Medulla oblongata (tissue), 1 donor: Measurements from ENCODE around the gene ARHGEF10L.

Source experiments
- DNase-seq: peaks from one replicate; pipeline ENCODE4 v3.0.0-alpha.2; 2015; ENCODE audit errors: extremely low spot score

The ARHGEF10L gene

GRCh38 chr1:17520473-17521319 lies 18.8 kb upstream of the ARHGEF10L start:
- no peak for DNase-seq

- no peak for DNase-seq
Measured at GRCh38 chr1:17521946-17522612, 17.4 kb upstream of the ARHGEF10L start.

GRCh38 chr1:17523321-17524041 lies 16.0 kb upstream of the ARHGEF10L start:
- no peak for DNase-seq

GRCh38 chr1:17524645-17525044 lies 14.9 kb upstream of the ARHGEF10L start:
- DNase-seq = no peak

- no peak for DNase-seq
Measured at GRCh38 chr1:17525996-17526686, 13.4 kb upstream of the ARHGEF10L start.

GRCh38 chr1:17527036-17527914 lies 12.2 kb upstream of the ARHGEF10L start:
- DNase-seq = no peak

- DNase-seq = no peak
Measured at GRCh38 chr1:17529381-17529780, 10.1 kb upstream of the ARHGEF10L start.

- DNase-seq = no peak
Measured at GRCh38 chr1:17531343-17531681, 8.2 kb upstream of the ARHGEF10L start.

GRCh38 chr1:17531682-17532487 lies 7.6 kb upstream of the ARHGEF10L start:
- DNase-seq = peak; percentile 87

GRCh38 chr1:17533201-17533600 lies 6.3 kb upstream of the ARHGEF10L start:
- no peak for DNase-seq

GRCh38 chr1:17535300-17535936 lies 4.1 kb upstream of the ARHGEF10L start:
- DNase-seq = peak; percentile 70

- no peak for DNase-seq
Measured at GRCh38 chr1:17538010-17538409, 1.5 kb upstream of the ARHGEF10L start.

GRCh38 chr1:17538428-17539117 lies 925 bp upstream of the ARHGEF10L start:
- DNase-seq = peak; percentile 42

- no peak for DNase-seq
Measured at GRCh38 chr1:17539118-17539476, 401 bp upstream of the ARHGEF10L start.

- peak; percentile 55 for DNase-seq
Measured at GRCh38 chr1:17540255-17541001, 930 bp downstream of the ARHGEF10L start.

GRCh38 chr1:17542645-17543044 lies 3.1 kb downstream of the ARHGEF10L start:
- no peak for DNase-seq

GRCh38 chr1:17544776-17545350 lies 5.4 kb downstream of the ARHGEF10L start:
- no peak for DNase-seq

GRCh38 chr1:17545356-17545755 lies 5.9 kb downstream of the ARHGEF10L start:
- DNase-seq = no peak
